ENCODE data around the gene EVA1C. TPM values are rescaled to one million over a fixed set of nuclear protein-coding genes. Genes with fewer than 3 reads are reported as not detected.
A peak's percentile ranks its signal among the peaks of the same experiment; 100 is the strongest.

EVA1C gene
- total and polyA plus RNA-seq, 2 donors from 2014 or later = 13.8 to 63.4 TPM

DNA sequence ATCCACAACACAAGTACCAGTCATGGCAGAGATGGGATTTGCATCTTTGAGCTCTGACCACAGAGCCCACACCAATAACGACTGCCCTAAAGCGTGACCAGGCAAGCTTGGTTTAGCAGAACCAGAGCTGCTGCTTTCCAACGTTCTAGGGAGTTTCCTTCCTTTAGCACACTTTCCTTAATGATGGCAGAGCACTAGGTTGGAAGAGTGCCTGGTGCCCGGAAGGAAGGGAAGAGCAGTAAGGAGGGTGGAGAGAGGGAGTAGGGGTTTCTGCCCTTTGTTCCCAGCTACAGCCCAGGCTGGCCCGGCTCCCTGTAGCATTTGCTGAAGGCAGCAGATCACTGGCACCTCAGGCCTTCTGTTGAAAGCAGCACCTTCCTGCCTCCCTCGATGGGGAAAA is 6.1 kb upstream of the EVA1C start:
- TF ChIP-seq, protein P1, sequence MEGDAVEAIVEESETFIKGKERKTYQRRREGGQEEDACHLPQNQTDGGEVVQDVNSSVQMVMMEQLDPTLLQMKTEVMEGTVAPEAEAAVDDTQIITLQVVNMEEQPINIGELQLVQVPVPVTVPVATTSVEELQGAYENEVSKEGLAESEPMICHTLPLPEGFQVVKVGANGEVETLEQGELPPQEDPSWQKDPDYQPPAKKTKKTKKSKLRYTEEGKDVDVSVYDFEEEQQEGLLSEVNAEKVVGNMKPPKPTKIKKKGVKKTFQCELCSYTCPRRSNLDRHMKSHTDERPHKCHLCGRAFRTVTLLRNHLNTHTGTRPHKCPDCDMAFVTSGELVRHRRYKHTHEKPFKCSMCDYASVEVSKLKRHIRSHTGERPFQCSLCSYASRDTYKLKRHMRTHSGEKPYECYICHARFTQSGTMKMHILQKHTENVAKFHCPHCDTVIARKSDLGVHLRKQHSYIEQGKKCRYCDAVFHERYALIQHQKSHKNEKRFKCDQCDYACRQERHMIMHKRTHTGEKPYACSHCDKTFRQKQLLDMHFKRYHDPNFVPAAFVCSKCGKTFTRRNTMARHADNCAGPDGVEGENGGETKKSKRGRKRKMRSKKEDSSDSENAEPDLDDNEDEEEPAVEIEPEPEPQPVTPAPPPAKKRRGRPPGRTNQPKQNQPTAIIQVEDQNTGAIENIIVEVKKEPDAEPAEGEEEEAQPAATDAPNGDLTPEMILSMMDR (IDR thresholded peaks at IDR 0.05; ENCODE audit: borderline replicate concordance, extremely low read depth, insufficient read depth) = no peak
- no peaks in the 10 kb centered on the region for H3K9me3 ChIP-seq (ENCODE audit: control insufficient read depth in 2 of 3, insufficient read depth in 1 of 3, low read length in 3 of 3)
- no peak overlapping the region for H3K4me3 ChIP-seq (ENCODE audit: low read length in 3 of 3)
- no peaks in the 10 kb centered on the region for H3K36me3 ChIP-seq (ENCODE audit: control insufficient read depth in 2 of 3, insufficient read depth in 3 of 3, low read length in 3 of 3)
- peak overlapping the region in 1 of 2 donors; percentile 15 for H3K27ac ChIP-seq (ENCODE audit: low read depth in 2 of 2, low read length in 2 of 2)
- peaks cover 0 to 11% (median 0%) of the 10 kb centered on the region in 3 donors for H3K4me1 ChIP-seq (ENCODE audit: control insufficient read depth in 2 of 3, insufficient read depth in 2 of 3, low read depth in 1 of 3, low read length in 3 of 3)
- DNase-seq (no peak), FAIRE-seq (no peak)
- intact Hi-C loops (cut with DNase I) = loop anchor here (10.0 kb wide), 1 partner anchor 188 kb away; no protein-coding TSS in a partner anchor
- no peaks in the 10 kb centered on the region for H3K27me3 ChIP-seq (ENCODE audit: control insufficient read depth, insufficient read depth, low read length)
- H3K9ac ChIP-seq (ENCODE audit: low read length in 3 of 3) = no peak overlapping the region

DNA sequence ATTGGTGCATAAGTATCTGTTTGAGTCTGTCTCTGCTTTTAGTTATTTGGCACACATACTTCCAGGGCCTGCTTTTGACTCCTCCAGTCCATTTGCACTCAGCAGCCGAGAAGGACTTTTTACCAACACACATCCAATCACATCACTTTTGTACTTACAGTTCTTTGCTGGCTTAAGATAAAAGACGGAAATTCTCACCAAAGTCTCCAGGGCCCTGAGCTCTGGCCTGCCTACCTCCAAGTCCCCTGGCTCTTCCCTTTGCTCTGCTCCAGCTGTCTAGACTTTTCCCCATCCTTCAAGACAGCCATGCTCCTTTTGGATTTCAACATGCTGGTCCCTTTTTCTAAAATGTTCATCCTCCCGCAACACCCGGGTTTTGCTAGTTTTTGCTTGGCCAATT is 2.2 kb upstream of the EVA1C start:
- Histone ChIP-seq H3K4me3 (ENCODE audit: low read length in 3 of 3) (no peak overlapping the region), H3K4me1 (ENCODE audit: control insufficient read depth in 2 of 3, insufficient read depth in 2 of 3, low read depth in 1 of 3, low read length in 3 of 3) (peaks cover 0 to 11% (median 0%) of the 10 kb centered on the region in 3 donors), H3K27me3 (ENCODE audit: control insufficient read depth, insufficient read depth, low read length) (no peaks in the 10 kb centered on the region), H3K9me3 (ENCODE audit: control insufficient read depth in 2 of 3, insufficient read depth in 1 of 3, low read length in 3 of 3) (no peaks in the 10 kb centered on the region), H3K9ac (ENCODE audit: low read length in 3 of 3) (no peak overlapping the region), H3K27ac (ENCODE audit: low read depth in 2 of 2, low read length in 2 of 2) (no peak overlapping the region), H3K36me3 (ENCODE audit: control insufficient read depth in 2 of 3, insufficient read depth in 3 of 3, low read length in 3 of 3) (no peaks in the 10 kb centered on the region)
- intact Hi-C loops (cut with DNase I) = no loop called here
- no peak for DNase-seq
- no peak for FAIRE-seq
- TF ChIP-seq, protein P1 (IDR thresholded peaks at IDR 0.05; ENCODE audit: borderline replicate concordance, extremely low read depth, insufficient read depth) = no peak

DNA sequence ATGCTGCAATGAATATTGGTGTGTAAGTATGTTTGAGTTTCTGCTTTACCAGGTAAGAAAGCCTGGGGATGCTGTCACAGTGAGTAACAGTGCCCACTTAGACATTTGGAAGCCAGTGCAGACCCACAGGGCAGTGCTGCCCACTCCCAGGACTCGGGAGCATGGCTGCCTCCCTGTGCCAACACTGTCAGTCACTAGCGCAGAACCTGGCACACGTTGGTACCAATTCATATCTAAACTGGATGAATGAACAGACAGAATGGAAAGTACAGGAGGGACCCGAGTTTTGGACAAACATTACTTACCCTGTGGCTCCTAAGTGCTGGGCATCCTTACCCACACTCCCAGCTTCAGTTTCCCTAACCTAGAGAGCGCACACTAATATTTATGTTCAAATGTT is 1.6 kb upstream of the EVA1C start:
- no peaks in the 10 kb centered on the region for H3K36me3 ChIP-seq (ENCODE audit: control insufficient read depth in 2 of 3, insufficient read depth in 3 of 3, low read length in 3 of 3)
- H3K27ac ChIP-seq (ENCODE audit: low read depth in 2 of 2, low read length in 2 of 2) = no peak overlapping the region
- no peaks in the 10 kb centered on the region for H3K9me3 ChIP-seq (ENCODE audit: control insufficient read depth in 2 of 3, insufficient read depth in 1 of 3, low read length in 3 of 3)
- H3K9ac ChIP-seq (ENCODE audit: low read length in 3 of 3) = peak overlapping the region in 1 of 3 donors; percentile 95
- DNase-seq (no peak), FAIRE-seq (no peak)
- no peaks in the 10 kb centered on the region for H3K27me3 ChIP-seq (ENCODE audit: control insufficient read depth, insufficient read depth, low read length)
- intact Hi-C loops (cut with DNase I) = no loop called here
- H3K4me3 ChIP-seq (ENCODE audit: low read length in 3 of 3) = peak overlapping the region in 1 of 3 donors; percentile 88
- H3K4me1 ChIP-seq (ENCODE audit: control insufficient read depth in 2 of 3, insufficient read depth in 2 of 3, low read depth in 1 of 3, low read length in 3 of 3) = peaks cover 0 to 11% (median 0%) of the 10 kb centered on the region in 3 donors
- TF ChIP-seq, protein P1 (IDR thresholded peaks at IDR 0.05; ENCODE audit: borderline replicate concordance, extremely low read depth, insufficient read depth) = no peak
